ENCODE data around the gene KCNMB3.
"Not testable (repeated sequence)": the region's sequence is repeated elsewhere in the genome, so short reads cannot be mapped to it uniquely, and the experiment has no call there.

KCNMB3 gene

GRCh38 chr3:179264449-179264848 lies 13.5 kb upstream of the KCNMB3 start:
- DNase-seq (ENCODE audit: low read depth in 3 of 3) = no peak

- DNase-seq (ENCODE audit: low read depth in 3 of 3) = no peak
These were observed 12.2 kb upstream of the KCNMB3 start for GRCh38 chr3:179263134-179263533.

- peak; percentile 30 to 57 (median 38) for DNase-seq (ENCODE audit: low read depth in 3 of 3)
These were observed 10.2 kb upstream of the KCNMB3 start for GRCh38 chr3:179260949-179261765.

DNA sequence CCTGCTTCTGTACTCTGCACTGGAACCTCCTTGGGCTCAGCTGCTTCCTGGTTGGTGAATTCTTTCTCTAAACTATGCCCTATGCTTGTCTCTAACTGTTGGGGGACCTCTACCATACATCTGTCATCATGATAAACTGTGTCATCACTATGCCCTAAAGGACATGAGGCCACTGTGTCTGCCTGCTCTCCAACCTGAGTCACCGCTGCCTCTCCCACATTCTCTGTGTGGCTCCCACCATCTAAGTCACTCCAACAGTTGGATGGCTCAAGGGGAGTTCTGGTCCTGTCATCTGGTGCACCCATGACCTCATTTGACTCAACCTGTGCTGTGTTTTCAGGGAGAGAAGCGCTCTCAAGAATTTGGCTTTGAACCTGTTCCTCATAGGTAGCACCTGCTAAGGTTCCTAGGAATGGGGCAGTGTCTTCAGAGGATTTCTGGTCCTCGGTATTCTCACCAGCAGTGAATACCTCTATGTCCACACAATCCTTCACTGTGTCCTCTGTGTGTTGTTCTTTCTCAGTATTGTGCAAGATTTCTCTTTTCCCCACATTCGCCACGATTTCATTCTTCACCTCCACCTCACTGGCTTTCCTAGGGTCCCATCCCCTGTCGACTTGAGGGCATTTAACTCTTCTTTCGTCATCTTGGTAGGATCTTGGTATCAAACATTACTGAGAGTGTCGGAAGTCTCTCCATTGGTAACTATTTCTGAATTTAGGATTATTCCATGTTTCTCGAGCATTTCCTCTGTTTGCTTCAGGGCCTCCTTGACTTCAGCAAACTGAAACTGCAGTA lies 9.2 kb upstream of the KCNMB3 start:
- peak in 1 of 3 donors; percentile 2 for DNase-seq (ENCODE audit: low read depth in 3 of 3)

DNA sequence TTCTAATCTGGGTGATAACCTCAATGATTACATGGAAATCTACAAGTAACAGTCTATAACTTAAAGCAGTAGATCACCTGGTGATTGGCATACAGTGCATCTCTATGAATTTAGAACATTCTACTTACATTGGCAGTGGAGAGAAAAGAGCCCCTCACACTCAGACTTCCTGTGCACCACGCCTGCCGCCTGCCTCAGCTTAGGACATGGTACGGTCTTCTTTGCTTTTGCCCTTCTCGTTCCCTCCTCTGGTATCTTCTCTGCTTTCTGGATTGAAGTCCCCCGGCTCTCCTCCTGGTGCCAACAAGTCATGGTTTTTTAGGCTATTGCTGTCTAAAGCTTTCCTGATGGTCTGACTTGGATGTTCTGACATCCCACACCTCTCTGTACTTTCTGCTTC lies 7.9 kb upstream of the KCNMB3 start:
- no peak for DNase-seq (ENCODE audit: low read depth in 3 of 3)

- not testable (repeated sequence) for DNase-seq (ENCODE audit: low read depth in 3 of 3)
These were observed 6.8 kb upstream of the KCNMB3 start for GRCh38 chr3:179257742-179258141.

GRCh38 chr3:179256813-179257212 lies 5.9 kb upstream of the KCNMB3 start:
- no peak for DNase-seq (ENCODE audit: low read depth in 3 of 3)

DNA sequence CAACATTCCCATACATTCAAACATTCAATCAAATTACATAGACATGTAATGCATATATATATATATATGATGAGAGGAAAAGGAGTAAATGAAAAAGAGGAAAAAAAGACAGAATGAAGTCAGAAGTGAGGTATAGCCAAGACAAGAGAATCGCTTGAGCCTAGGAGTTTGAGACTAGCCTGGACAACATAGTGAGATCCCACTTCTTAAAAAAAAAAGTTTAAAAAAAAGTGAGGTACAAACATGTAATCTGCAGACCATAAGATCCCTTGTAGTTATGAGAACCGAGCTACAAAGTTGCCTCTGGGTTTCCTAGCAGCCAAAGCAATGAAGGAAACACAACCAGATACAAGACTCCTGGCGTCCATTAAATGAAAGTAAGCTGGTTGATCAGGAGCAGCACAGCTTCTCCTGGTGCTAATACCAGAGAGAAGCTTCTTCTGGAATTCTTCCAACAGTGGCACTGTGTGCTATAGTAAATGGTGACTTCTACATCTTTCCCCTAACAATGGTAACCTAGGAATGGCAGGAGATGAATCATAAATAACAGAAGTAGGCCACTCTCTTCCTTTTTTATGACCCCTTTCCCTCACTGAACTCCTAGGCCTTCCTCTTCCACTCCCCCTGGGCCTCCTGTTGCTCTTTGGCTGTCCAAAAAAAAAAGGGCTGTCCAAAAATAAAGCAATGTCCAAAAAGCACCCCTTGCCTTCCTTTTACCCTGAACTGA lies 3.5 kb downstream of the KCNMB3 start:
- no peak for DNase-seq (ENCODE audit: low read depth in 3 of 3)

- DNase-seq (ENCODE audit: low read depth in 3 of 3) = no peak
These were observed 6.0 kb downstream of the KCNMB3 start for GRCh38 chr3:179244878-179245277.

- DNase-seq (ENCODE audit: low read depth in 3 of 3) = not testable (repeated sequence)
These were observed 8.1 kb downstream of the KCNMB3 start for GRCh38 chr3:179242859-179243258.

DNA sequence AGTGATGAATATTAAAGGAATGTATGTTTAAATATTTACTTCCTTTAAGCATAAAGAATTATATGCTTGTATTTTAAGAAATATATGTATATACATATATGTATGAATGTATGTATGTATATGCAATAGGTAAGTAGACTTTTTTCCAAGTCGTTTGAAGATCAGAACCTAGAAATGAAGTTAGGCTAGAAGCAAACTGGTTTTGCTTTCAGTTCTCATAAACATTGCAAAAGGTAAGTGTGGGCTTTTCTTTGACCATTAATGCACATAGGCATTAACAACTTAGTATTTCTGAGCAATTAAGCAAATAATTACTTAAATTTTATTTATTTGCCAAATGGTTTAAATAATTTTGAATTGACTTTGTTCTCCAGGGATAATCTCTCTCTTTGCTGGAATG lies 10.6 kb downstream of the KCNMB3 start:
- DNase-seq (ENCODE audit: low read depth in 3 of 3) = not testable (repeated sequence)

DNA sequence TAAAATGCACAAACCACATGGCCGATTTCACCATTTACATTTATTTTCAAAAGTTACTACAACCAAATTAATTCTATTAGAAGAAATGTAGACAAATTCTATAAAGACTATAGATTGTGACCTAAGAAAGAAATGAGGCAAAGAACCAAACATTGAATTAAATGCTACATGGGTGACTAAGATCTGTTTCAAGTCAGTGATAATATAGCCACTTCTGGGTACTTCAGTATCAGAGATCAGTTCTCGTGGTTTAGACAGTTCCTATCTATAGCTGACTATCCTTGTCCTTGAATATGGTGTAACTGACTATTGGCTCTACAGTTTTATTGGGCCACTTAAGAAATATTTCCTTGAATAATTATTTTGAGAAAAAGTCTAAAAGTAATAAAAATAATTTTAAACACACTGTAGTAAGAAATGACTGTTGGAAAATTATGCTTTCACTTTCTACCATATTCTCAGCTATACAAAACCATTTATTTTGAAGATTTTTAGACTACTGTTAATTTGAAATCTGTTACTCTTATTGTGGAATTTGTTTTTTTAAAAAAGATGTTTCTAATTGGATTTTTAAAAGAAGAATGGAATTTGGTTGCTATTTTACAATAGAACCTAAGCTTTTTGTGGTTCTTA lies 14.1 kb downstream of the KCNMB3 start:
- no peak for DNase-seq (ENCODE audit: low read depth in 3 of 3)

- DNase-seq (ENCODE audit: low read depth in 3 of 3) = no peak
These were observed 16.7 kb downstream of the KCNMB3 start for GRCh38 chr3:179234199-179234598.

DNA sequence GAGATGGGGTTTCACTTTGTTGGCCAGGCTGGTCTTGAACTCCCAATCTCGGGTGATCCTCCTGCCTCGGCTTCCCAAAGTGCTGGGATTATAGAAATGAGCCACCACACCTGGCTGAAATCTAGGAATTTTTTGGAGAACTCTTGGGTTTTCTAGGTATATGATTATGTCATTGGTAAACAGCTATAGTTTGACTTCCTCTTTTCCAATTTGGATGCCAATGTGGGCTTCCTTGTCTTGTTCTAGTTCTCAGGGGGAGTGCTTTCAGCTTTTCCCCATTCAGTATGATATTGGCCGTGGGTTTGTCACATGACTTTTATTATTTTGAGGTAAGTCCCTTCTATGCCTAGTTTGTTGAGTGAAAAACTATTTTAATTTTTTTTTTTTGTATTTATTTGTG lies 17.9 kb downstream of the KCNMB3 start:
- DNase-seq (ENCODE audit: low read depth in 3 of 3) = no peak

- DNase-seq (ENCODE audit: low read depth in 3 of 3) = no peak
These were observed 21.7 kb downstream of the KCNMB3 start for GRCh38 chr3:179229177-179229576.

DNA sequence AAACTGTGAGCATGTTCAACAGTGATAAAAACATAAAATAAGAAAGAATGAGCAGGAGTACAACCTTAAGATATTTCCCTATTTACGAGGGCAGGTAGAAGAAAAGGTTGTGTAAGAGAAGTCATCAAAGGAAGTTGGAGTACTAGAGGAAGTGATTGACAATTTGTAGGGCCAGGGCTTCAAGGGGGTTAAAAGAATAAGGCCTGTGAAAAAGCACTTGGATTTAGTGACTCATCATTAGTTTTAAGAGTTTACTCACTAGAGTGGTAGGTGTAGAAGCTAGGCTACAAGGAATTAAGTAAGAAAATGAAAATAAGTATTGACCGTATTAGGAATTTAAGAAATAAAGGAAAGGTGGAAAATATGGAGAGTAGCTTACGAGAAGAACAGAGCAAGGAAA lies 23.6 kb downstream of the KCNMB3 start:
- DNase-seq (ENCODE audit: low read depth in 3 of 3) = no peak

DNA sequence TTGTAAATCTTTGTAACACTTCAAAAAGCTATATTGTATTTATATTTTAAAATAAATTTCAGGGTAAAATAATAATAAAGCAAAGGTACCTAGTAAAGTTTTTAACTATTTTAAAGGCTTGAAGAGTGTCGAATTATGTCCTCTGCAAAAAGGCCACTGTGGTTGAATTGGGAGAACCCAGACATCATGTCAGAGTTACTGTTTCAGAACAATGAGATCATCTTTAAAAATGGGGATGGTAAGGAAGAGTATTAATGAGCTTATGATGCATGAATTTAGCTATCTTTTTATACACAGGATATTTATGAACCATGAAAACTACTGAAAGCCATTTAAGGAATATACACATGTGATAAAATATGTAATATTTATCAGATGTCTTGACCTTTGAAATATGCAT lies 26.3 kb downstream of the KCNMB3 start:
- DNase-seq (ENCODE audit: low read depth in 3 of 3) = no peak

GRCh38 chr3:179223548-179223947 lies 27.4 kb downstream of the KCNMB3 start:
- no peak for DNase-seq (ENCODE audit: low read depth in 3 of 3)

DNA sequence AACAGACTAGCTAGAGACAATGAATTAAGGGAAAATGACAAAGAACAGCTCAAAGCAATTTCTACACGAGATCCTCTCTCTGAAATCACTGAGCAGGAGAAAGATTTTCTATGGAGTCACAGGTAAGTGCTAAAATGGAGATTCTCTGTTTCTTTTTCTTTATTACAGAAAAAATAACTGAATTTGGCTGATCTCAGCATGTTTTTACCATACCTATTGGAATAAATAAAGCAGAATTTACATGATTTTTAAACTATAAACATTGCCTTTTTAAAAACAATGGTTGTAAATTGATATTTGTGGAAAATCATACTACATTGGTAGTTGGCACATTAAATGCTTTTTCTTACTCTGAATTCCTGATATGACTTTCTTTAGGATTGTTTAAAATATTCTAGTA lies 32.7 kb downstream of the KCNMB3 start:
- DNase-seq (ENCODE audit: low read depth in 3 of 3) = not testable (repeated sequence)

DNA sequence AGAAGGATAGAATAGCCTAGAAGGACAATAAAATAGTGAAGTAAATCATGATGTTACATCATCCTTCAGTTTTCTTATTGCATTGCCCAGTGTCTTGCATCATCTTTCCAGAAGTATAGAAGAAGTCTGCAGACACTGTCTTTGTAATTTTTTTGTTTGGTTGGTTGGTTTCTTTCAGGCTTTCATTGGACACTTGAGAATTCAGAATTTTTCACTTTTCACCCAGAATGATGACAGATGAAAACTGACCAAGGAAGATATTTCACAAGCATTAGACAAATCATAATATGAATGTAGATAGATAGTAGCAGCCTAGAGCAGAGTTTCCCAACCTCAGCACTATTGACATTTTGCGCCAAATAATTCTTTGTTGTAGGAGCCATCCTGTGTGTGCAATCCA lies 35.4 kb downstream of the KCNMB3 start:
- DNase-seq (ENCODE audit: low read depth in 3 of 3) = not testable (repeated sequence)

GRCh38 chr3:179200790-179201189 lies 50.1 kb downstream of the KCNMB3 start:
- DNase-seq (ENCODE audit: low read depth in 3 of 3) = no peak

GRCh38 chr3:179196700-179197099 lies 54.2 kb downstream of the KCNMB3 start:
- no peak for DNase-seq (ENCODE audit: low read depth in 3 of 3)
